Fibroblast of mammary gland (primary cell): ENCODE results near the gene DCDC1.

Experiments
- DNase-seq: peaks from one replicate; pipeline ENCODE4 v3.0.0-alpha.2; 2010; ENCODE audit warnings: low read depth
- H3K4me3 ChIP-seq: 2 replicates; pipeline ENCODE4 v1.5.1; 2011; ENCODE audit warnings: low read depth, mild to moderate bottlenecking, low read length, moderate library complexity; ENCODE audit not compliant: control insufficient read depth
- CTCF ChIP-seq: conservative IDR thresholded peaks from 2 replicates; pipeline ENCODE4 v1.5.1; 2011; ENCODE audit warnings: low read depth, low read length, inconsistent platforms; ENCODE audit not compliant: control insufficient read depth, insufficient read depth

Gene DCDC1

GRCh38 chr11:31141789-31142188 is 227.8 kb downstream of the DCDC1 start:
- H3K4me3 ChIP-seq: no peak overlapping the region
- no peak for DNase-seq
- no peak for TF ChIP-seq CTCF

DNA sequence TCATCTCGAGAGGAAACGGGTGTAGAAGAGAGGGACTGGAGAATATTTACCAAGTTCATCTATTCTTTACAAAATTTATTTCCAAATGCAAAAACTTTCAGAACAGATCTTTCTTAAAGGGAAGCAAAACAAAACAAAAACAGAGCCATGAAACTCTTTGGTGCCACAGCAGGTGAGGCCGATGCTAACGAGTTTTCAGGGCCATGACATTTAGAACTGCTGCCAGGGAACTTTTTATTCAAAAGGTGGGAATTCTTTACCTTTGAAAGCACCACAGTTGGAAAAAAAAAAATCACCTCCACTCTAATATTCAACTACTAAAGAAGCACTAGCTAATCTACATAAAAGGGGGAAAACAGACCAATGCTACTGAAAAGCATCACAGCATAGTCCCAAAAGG is 230.1 kb downstream of the DCDC1 start:
- DNase-seq: no peak

GRCh38 chr11:31132531-31133421 is 236.8 kb downstream of the DCDC1 start:
- TF ChIP-seq CTCF: no peak
- no peak overlapping the region for H3K4me3 ChIP-seq
- no peak for DNase-seq

More for the DNA sequence above, 230.1 kb downstream of the DCDC1 start:
- TF ChIP-seq CTCF: no peak
- H3K4me3 ChIP-seq: no peak overlapping the region

- no peak for TF ChIP-seq CTCF
- no peak overlapping the region for H3K4me3 ChIP-seq
- DNase-seq: no peak
Measured at GRCh38 chr11:31131760-31132159, 237.8 kb downstream of the DCDC1 start.

GRCh38 chr11:31127290-31127689 is 242.2 kb downstream of the DCDC1 start:
- no peak for DNase-seq
- no peak overlapping the region for H3K4me3 ChIP-seq
- TF ChIP-seq CTCF: no peak

GRCh38 chr11:31120428-31120827 is 249.1 kb downstream of the DCDC1 start:
- no peak for TF ChIP-seq CTCF

More at GRCh38 chr11:31120428-31120827, 249.1 kb downstream of the DCDC1 start:
- H3K4me3 ChIP-seq: no peak overlapping the region
- DNase-seq: no peak
